Measurements from ENCODE around the gene FZD7.

- TF ChIP-seq POLR2A (IDR thresholded peaks at IDR 0.05; ENCODE audit: borderline replicate concordance, extremely low read depth, insufficient read depth, insufficient read length) (no peak), EZH2 (IDR thresholded peaks at IDR 0.05) (no peak), SP1 (IDR thresholded peaks at IDR 0.05; ENCODE audit: low read depth) (no peak), EZH2phosphoT487 (IDR thresholded peaks at IDR 0.05; ENCODE audit: borderline replicate concordance) (no peak), POLR2AphosphoS5 (IDR thresholded peaks at IDR 0.05; ENCODE audit: low read depth, low read length) (no peak), RAD21 (IDR thresholded peaks at IDR 0.05; ENCODE audit: low read depth) (no peak)
Measured at GRCh38 chr2:202026507-202026906, 7.1 kb upstream of the FZD7 start.

All from HCT116 (cell line).